ENCODE results near the gene DNTT.

- TF ChIP-seq CTCF (conservative IDR thresholded peaks at IDR 0.05), result no peak
- no peak for TF ChIP-seq ZFX (IDR thresholded peaks at IDR 0.05)
These were observed 2.6 kb upstream of the DNTT start for GRCh38 chr10:96301616-96302015.

All from C4-2B (cell line).